Kidney epithelial cell (primary cell): ENCODE measurements around the gene LIPG. TPM values are rescaled to one million over a fixed set of nuclear protein-coding genes. Genes with fewer than 3 reads are reported as not detected.

ENCODE experiments used
- DNase-seq: peaks from one replicate; pipeline ENCODE4 v3.0.0-alpha.2; 2010; ENCODE audit warnings: low read depth
- H3K27me3 ChIP-seq: 2 replicates; pipeline ENCODE4 v1.6.0; 2011; ENCODE audit warnings: low read length; ENCODE audit not compliant: control insufficient read depth, insufficient read depth
- H3K36me3 ChIP-seq: 2 replicates; pipeline ENCODE4 v1.5.1; 2011; ENCODE audit warnings: low read length; ENCODE audit not compliant: control insufficient read depth, insufficient read depth
- H3K4me3 ChIP-seq: 2 replicates; pipeline ENCODE4 v1.5.1; 2011; ENCODE audit warnings: low read depth, mild to moderate bottlenecking, control low read depth, low read length
- CTCF ChIP-seq: IDR thresholded peaks from 2 replicates; pipeline ENCODE4 v1.5.1; 2011; ENCODE audit warnings: mild to moderate bottlenecking, moderate library complexity, low read length, control low read depth, inconsistent platforms; ENCODE audit not compliant: insufficient read depth, poor library complexity, severe bottlenecking
- total RNA-seq: library from RNA; depleted of rRNA; stranded (reverse); fragments of >200 nt; gene quantifications from 2 replicates; pipeline ENCODE4 v1.2.3, GENCODE V29; 2015

LIPG gene
- total RNA-seq, 1 donor from 2014 or later = 196 TPM

- Histone ChIP-seq H3K4me3 (peak overlapping the region; percentile 67), H3K27me3 (no peaks in the 10 kb centered on the region), H3K36me3 (no peaks in the 10 kb centered on the region)
- no peak for TF ChIP-seq CTCF
- DNase-seq = no peak
These were observed 1.6 kb upstream of the LIPG start for GRCh38 chr18:49560277-49560623.

GRCh38 chr18:49560624-49561288 lies 1.1 kb upstream of the LIPG start:
- H3K27me3 ChIP-seq = no peaks in the 10 kb centered on the region
- no peaks in the 10 kb centered on the region for H3K36me3 ChIP-seq
- no peak for DNase-seq
- peak overlapping the region; percentile 67 for H3K4me3 ChIP-seq
- TF ChIP-seq CTCF = no peak

GRCh38 chr18:49562481-49563129 lies 748 bp downstream of the LIPG start:
- no peak for DNase-seq
- no peaks in the 10 kb centered on the region for H3K27me3 ChIP-seq
- peaks cover 1% of the 10 kb centered on the region for H3K36me3 ChIP-seq
- H3K4me3 ChIP-seq = peak overlapping the region; percentile 67
- TF ChIP-seq CTCF = no peak

- Histone ChIP-seq H3K27me3 (no peaks in the 10 kb centered on the region), H3K36me3 (peaks cover 1% of the 10 kb centered on the region), H3K4me3 (peak overlapping the region; percentile 67)
- no peak for DNase-seq
- no peak for TF ChIP-seq CTCF
These were observed 1.3 kb downstream of the LIPG start for GRCh38 chr18:49563130-49563540.

GRCh38 chr18:49563701-49564517 lies 2.1 kb downstream of the LIPG start:
- Histone ChIP-seq H3K4me3 (peak overlapping the region; percentile 67), H3K27me3 (no peaks in the 10 kb centered on the region), H3K36me3 (peaks cover 1% of the 10 kb centered on the region)
- TF ChIP-seq CTCF = no peak
- no peak for DNase-seq
